ENCODE measurements around the gene AUTS2. TPM values are rescaled to one million over a fixed set of nuclear protein-coding genes. Genes with fewer than 3 reads are reported as not detected.

Gene AUTS2
- total and polyA plus RNA-seq, 9 of the 15 experiments (the other 6 are each of a cell fraction or from before 2014, with no cell fraction given): 0.58 TPM; not detected in 8

DNA sequence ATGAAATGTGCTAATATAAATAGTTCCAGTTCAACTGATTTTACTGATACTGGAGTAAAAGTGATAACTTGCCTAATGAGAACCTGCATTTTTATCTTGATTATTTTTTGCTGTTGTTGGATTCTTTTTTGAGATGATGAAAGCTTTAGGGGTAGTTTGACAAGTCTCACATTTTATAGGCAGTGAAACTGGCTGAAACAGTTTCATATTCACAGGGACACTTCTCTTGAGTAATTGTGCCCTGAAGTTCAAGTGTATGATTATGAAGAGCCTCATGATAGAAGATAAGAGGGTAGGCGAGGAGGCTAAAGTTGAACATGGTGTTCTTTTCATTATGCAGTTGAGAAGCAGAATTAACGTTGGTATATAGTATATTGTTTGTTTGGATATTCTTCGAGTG is 5.1 kb downstream of the AUTS2 start:
- Histone ChIP-seq H3K9me1 (ENCODE audit: control insufficient read depth, insufficient read depth, low read length) (no peaks in the 10 kb centered on the region), H2AFZ (ENCODE audit: low read depth, low read length) (no peak overlapping the region), H3K9me3 (replicated peaks; ENCODE audit: control insufficient read depth, insufficient read depth, low read depth, low read length) (no peaks in the 10 kb centered on the region), H3K9ac (ENCODE audit: insufficient read depth in 1 of 2, low read depth in 2 of 2, low read length in 2 of 2) (no peak overlapping the region), H3K79me2 (ENCODE audit: control insufficient read depth, insufficient read depth, low read length) (no peaks in the 10 kb centered on the region), H3K27me3 (ENCODE audit: control insufficient read depth in 2 of 2, insufficient read depth in 2 of 2, low read length in 2 of 2) (peaks cover 10 to 12% of the 10 kb centered on the region in 2 experiments; a peak in 3 of 5 replicates), H4K20me1 (replicated peaks; ENCODE audit: control insufficient read depth, insufficient read depth, low read length) (no peaks in the 10 kb centered on the region), H3K4me2 (ENCODE audit: insufficient read depth, low read length) (no peak overlapping the region), H3K4me1 (replicated peaks in 1 of 2; ENCODE audit: control insufficient read depth in 2 of 2, insufficient read depth in 2 of 2, low read length in 2 of 2) (peaks cover 0 to 16% of the 10 kb centered on the region in 2 experiments; a peak in 2 of 5 replicates), H3K27ac (ENCODE audit: extremely low read depth, low read depth, low read length) (no peak overlapping the region), H3K36me3 (ENCODE audit: control insufficient read depth, insufficient read depth, low read length) (no peaks in the 10 kb centered on the region), H3K4me3 (no peak overlapping the region)
- WGBS (ENCODE audit: insufficient coverage, low coverage, missing lambda C conversion rate): 0% methylated on average over 3 of the region's 3 CpGs
- intact Hi-C loops (cut with micrococcal nuclease) (no loop called here), in situ Hi-C loops (cut with MboI) (no loop called here)
- ChIA-PET POLR2A (no interaction called here), CTCF (ENCODE audit: low intra/inter-chr PET ratio) (no interaction called here)
- FAIRE-seq (no peak), DNase-seq (ENCODE audit: extremely low read depth in 1 of 4, low spot score in 3 of 4) (no peak), ATAC-seq (no peak)
- BruUV-seq (replicated peaks): no TSS peak
- no peak for TF ChIP-seq SIX5 (IDR thresholded peaks at IDR 0.05; ENCODE audit: borderline replicate concordance in 1 of 2, insufficient read depth in 1 of 2, low read depth in 1 of 2, low read length in 2 of 2)
- TF ChIP-seq ZNF274 (IDR thresholded peaks at IDR 0.05; ENCODE audit: borderline replicate concordance, low read depth, low read length): no peak
- TF ChIP-seq NCOA2 (IDR thresholded peaks at IDR 0.05; ENCODE audit: partially characterized antibody in 2 of 2): no peak

DNA sequence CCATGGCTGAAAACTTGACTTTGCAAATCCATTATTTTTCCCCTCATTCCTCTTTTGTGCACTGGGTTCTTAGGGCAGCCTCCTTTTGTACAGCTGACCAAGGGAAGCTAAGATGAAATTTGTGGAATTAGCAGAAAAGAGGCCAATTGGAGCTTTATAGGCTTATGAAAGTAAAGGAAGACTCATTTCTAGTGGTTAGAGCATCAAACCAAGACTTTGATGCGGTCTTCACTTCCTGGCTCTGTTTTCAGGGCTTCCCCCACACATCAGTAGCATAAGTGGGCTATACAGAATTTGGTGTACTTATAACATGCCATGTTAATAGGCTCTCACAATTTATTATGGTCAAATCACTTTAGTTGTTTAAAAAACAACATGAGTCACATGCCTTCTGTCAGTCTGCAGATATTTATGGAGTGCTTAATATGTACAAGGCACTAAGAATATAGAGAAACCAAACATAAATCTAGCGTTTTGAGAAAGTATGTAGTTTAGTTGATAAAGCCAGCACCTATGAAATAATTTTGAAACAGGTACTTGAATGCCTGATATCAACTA is 5.7 kb downstream of the AUTS2 start:
- POLR2A ChIA-PET: no interaction called here
- Histone ChIP-seq H3K9me3 (replicated peaks; ENCODE audit: control insufficient read depth, insufficient read depth, low read depth, low read length) (no peaks in the 10 kb centered on the region), H3K79me2 (ENCODE audit: control insufficient read depth, insufficient read depth, low read length) (no peaks in the 10 kb centered on the region), H3K4me3 (no peak overlapping the region), H3K4me1 (replicated peaks in 1 of 2; ENCODE audit: control insufficient read depth in 2 of 2, insufficient read depth in 2 of 2, low read length in 2 of 2) (peaks cover 0 to 10% of the 10 kb centered on the region in 2 experiments; a peak in 1 of 5 replicates), H2AFZ (ENCODE audit: low read depth, low read length) (no peak overlapping the region), H3K27me3 (ENCODE audit: control insufficient read depth in 2 of 2, insufficient read depth in 2 of 2, low read length in 2 of 2) (peaks cover 6 to 7% of the 10 kb centered on the region in 2 experiments; a peak in 3 of 5 replicates), H3K27ac (ENCODE audit: extremely low read depth, low read depth, low read length) (no peak overlapping the region), H4K20me1 (replicated peaks; ENCODE audit: control insufficient read depth, insufficient read depth, low read length) (no peaks in the 10 kb centered on the region), H3K4me2 (ENCODE audit: insufficient read depth, low read length) (no peak overlapping the region), H3K9me1 (ENCODE audit: control insufficient read depth, insufficient read depth, low read length) (no peaks in the 10 kb centered on the region), H3K36me3 (ENCODE audit: control insufficient read depth, insufficient read depth, low read length) (no peaks in the 10 kb centered on the region), H3K9ac (ENCODE audit: insufficient read depth in 1 of 2, low read depth in 2 of 2, low read length in 2 of 2) (no peak overlapping the region)
- intact Hi-C loops (cut with micrococcal nuclease) (no loop called here), in situ Hi-C loops (cut with MboI) (no loop called here)
- no peak for DNase-seq (ENCODE audit: extremely low read depth in 1 of 4, low spot score in 3 of 4)
- WGBS (ENCODE audit: insufficient coverage, low coverage, missing lambda C conversion rate): 0% methylated on average over 2 of the region's 2 CpGs
- no peak for TF ChIP-seq ZNF507 (tag; conservative IDR thresholded peaks at IDR 0.05)
- TF ChIP-seq, protein P1, sequence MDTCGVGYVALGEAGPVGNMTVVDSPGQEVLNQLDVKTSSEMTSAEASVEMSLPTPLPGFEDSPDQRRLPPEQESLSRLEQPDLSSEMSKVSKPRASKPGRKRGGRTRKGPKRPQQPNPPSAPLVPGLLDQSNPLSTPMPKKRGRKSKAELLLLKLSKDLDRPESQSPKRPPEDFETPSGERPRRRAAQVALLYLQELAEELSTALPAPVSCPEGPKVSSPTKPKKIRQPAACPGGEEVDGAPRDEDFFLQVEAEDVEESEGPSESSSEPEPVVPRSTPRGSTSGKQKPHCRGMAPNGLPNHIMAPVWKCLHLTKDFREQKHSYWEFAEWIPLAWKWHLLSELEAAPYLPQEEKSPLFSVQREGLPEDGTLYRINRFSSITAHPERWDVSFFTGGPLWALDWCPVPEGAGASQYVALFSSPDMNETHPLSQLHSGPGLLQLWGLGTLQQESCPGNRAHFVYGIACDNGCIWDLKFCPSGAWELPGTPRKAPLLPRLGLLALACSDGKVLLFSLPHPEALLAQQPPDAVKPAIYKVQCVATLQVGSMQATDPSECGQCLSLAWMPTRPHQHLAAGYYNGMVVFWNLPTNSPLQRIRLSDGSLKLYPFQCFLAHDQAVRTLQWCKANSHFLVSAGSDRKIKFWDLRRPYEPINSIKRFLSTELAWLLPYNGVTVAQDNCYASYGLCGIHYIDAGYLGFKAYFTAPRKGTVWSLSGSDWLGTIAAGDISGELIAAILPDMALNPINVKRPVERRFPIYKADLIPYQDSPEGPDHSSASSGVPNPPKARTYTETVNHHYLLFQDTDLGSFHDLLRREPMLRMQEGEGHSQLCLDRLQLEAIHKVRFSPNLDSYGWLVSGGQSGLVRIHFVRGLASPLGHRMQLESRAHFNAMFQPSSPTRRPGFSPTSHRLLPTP (IDR thresholded peaks at IDR 0.05; ENCODE audit: borderline replicate concordance, extremely low read depth, insufficient read length): no peak
- TF ChIP-seq TEAD4 (IDR thresholded peaks at IDR 0.05; ENCODE audit: low read length): no peak
- TF ChIP-seq TEAD4 (CRISPR knock-in tag; IDR thresholded peaks at IDR 0.05; ENCODE audit: borderline replicate concordance): no peak
- no peak for FAIRE-seq
- no TSS peak for BruUV-seq (replicated peaks)
- CTCF ChIA-PET (ENCODE audit: low intra/inter-chr PET ratio): no interaction called here
- no peak for ATAC-seq
